Endothelial cell of umbilical vein (primary cell): ENCODE data around the gene ITGA3. TPM values are rescaled to one million over a fixed set of nuclear protein-coding genes. Genes with fewer than 3 reads are reported as not detected.

Experiments used
- BruUV-seq: library from RNA; stranded (reverse); fragments of 400-500 nt; replicated peaks from 2 replicates; lab custom pipeline; 2021; lab: Mats Ljungman, UMichigan
- CTCF ChIA-PET: fragments of 300-600, 350-600 bp; sonication (Branson Sonifier 250); formaldehyde crosslinking; loops from one replicate; lab custom pipeline; 2021; ENCODE audit warnings: antibody characterized with exemption, inconsistent platforms; lab: Charles Lee
- POLR2A ChIA-PET: fragments of 300-600, 350-600 bp; sonication (Branson Sonifier 250); formaldehyde crosslinking; loops from one replicate; lab custom pipeline; 2021; ENCODE audit warnings: antibody characterized with exemption, inconsistent platforms; lab: Charles Lee
- DNase-seq: peaks from one replicate; pipeline ENCODE4 v3.0.0-alpha.2; 2011; ENCODE audit warnings: low read depth, low spot score
- FAIRE-seq: peaks from 2 replicates; lab custom pipeline; 2011; peaks lifted over from hg19 to GRCh38; lab: Jason Lieb, UNC
- H2AFZ ChIP-seq: 2 replicates; pipeline ENCODE4 v1.6.0; 2012; ENCODE audit warnings: low read depth, low read length, control low read depth, inconsistent platforms
- H3K27ac ChIP-seq: 2 replicates; pipeline ENCODE4 v1.5.1; 2011; ENCODE audit warnings: low read depth, mild to moderate bottlenecking, control low read depth, low read length, moderate library complexity; ENCODE audit not compliant: insufficient read depth
- H3K27me3 ChIP-seq, 2 experiments: 2 replicates each; pipeline versions ENCODE4 v1.6.0 to v1.6.1; 2011; ENCODE audit warnings: low read length in 2 of 2, mixed read lengths in 1 of 2; ENCODE audit not compliant: control insufficient read depth in 2 of 2, insufficient read depth in 2 of 2
- H3K36me3 ChIP-seq, 2 experiments: 2 replicates in 1 of 2; 3 replicates in 1 of 2; pipeline ENCODE4 v1.5.1; 2011; ENCODE audit warnings: low read length in 2 of 2, mild to moderate bottlenecking in 1 of 2, moderate library complexity in 1 of 2; ENCODE audit not compliant: control insufficient read depth in 2 of 2, insufficient read depth in 2 of 2; ENCODE audit errors: extremely low read depth in 1 of 2
- H3K4me1 ChIP-seq: 3 replicates; pipeline ENCODE4 v1.5.1; 2011; ENCODE audit warnings: mild to moderate bottlenecking, low read length; ENCODE audit not compliant: control insufficient read depth, insufficient read depth; ENCODE audit errors: extremely low read depth
- H3K4me2 ChIP-seq: 2 replicates; pipeline ENCODE4 v1.6.1; 2011; ENCODE audit warnings: low read length, control low read depth, mixed read lengths; ENCODE audit not compliant: insufficient read depth
- H3K4me3 ChIP-seq, 3 experiments: fragments of 200-600 bp in 1 of 3; sonication (generic), shearing (Covaris generic) in 1 of 3; replicated peaks in 1 of 3; 2 replicates each; pipeline ENCODE4 v1.5.1; 2011 to 2016; ENCODE audit warnings: control low read depth in 3 of 3, low read length in 3 of 3, mild to moderate bottlenecking in 2 of 3, inconsistent platforms in 1 of 3, low read depth in 1 of 3, moderate library complexity in 1 of 3; ENCODE audit not compliant: insufficient read depth in 1 of 3
- H3K79me2 ChIP-seq: 2 replicates; pipeline ENCODE4 v1.6.0; 2012; ENCODE audit warnings: low read length, inconsistent platforms; ENCODE audit not compliant: control insufficient read depth, insufficient read depth
- H3K9ac ChIP-seq: replicated peaks from 2 replicates; pipeline ENCODE3; 2011; ENCODE audit warnings: low read length, control low read depth; ENCODE audit not compliant: insufficient read depth; ENCODE audit errors: extremely low read depth
- H3K9me1 ChIP-seq: replicated peaks from 3 replicates; pipeline ENCODE4 v1.6.0; 2011; ENCODE audit warnings: mild to moderate bottlenecking, low read length; ENCODE audit not compliant: control insufficient read depth, insufficient read depth; ENCODE audit errors: extremely low read depth
- H3K9me3 ChIP-seq: replicated peaks from 2 replicates; pipeline ENCODE4 v1.5.1; 2012; ENCODE audit warnings: low read length, inconsistent platforms; ENCODE audit not compliant: control insufficient read depth, insufficient read depth
- H4K20me1 ChIP-seq: replicated peaks from 2 replicates; pipeline ENCODE3; 2011; ENCODE audit warnings: mild to moderate bottlenecking, low read length; ENCODE audit not compliant: control insufficient read depth, insufficient read depth; ENCODE audit errors: extremely low read depth
- EZH2 ChIP-seq: IDR thresholded peaks from 2 replicates; pipeline ENCODE4 v1.6.1; 2012; ENCODE audit warnings: borderline replicate concordance, low read depth, mild to moderate bottlenecking, moderate library complexity, low read length, inconsistent platforms; ENCODE audit not compliant: severe bottlenecking
- FOS ChIP-seq: IDR thresholded peaks from 2 replicates; pipeline ENCODE4 v1.6.1; 2011; ENCODE audit warnings: mild to moderate bottlenecking, low read length, moderate library complexity, borderline replicate concordance; ENCODE audit not compliant: insufficient read depth
- GATA2 ChIP-seq: IDR thresholded peaks from 2 replicates; pipeline ENCODE4 v1.7.0; 2011; ENCODE audit warnings: low read depth, mild to moderate bottlenecking, moderate library complexity, mixed read lengths, low read length; ENCODE audit not compliant: insufficient read length, insufficient read depth
- JUN ChIP-seq: IDR thresholded peaks from 2 replicates; pipeline ENCODE4 v1.6.1; 2011; ENCODE audit warnings: borderline replicate concordance, low read depth; ENCODE audit not compliant: insufficient read length, insufficient read depth
- MYC ChIP-seq: IDR thresholded peaks from one replicate; pipeline ENCODE4 v1.6.1; 2011; ENCODE audit warnings: mild to moderate bottlenecking, low read depth, low read length
- POLR2A ChIP-seq: IDR thresholded peaks from 2 replicates; pipeline ENCODE4 v1.6.1; 2012; ENCODE audit warnings: low read depth, mild to moderate bottlenecking, control low read depth, low read length
- POLR2AphosphoS5 ChIP-seq: IDR thresholded peaks from 2 replicates; pipeline ENCODE4 v1.6.1; 2012; ENCODE audit warnings: low read depth, mild to moderate bottlenecking, control low read depth, low read length, moderate library complexity; ENCODE audit not compliant: insufficient read depth
- dilution Hi-C: fragments of 300-500 bp; cut with MboI; formaldehyde crosslinking; loops from one replicate; pipeline ENCODE4 v1.15.0; 2019; ENCODE audit warnings: low sequenced_read_pairs; ENCODE audit not compliant: extremely low pct_ligation_motif_present
- intact Hi-C: fragments of 100-400 bp; cut with micrococcal nuclease; formaldehyde crosslinking; loops from one replicate; pipeline ENCODE4 v1.10.0; 2022
- polyA plus RNA-seq, 4 experiments: library from polyadenylated mRNA; depleted of rRNA in 3 of 4; stranded (reverse) in 3 of 4; unstranded in 1 of 4; fragments of >200 nt; gene quantifications; 2 replicates each; pipeline versions ENCODE4 v1.2.1 to v1.2.3, GENCODE V29; 2011 to 2012; ENCODE audit warnings: missing spikeins in 1 of 4
- total RNA-seq: library from RNA; stranded (reverse); gene quantifications from 2 replicates; pipeline ENCODE4 v1.2.3, GENCODE V29; 2021
- TF ChIP-seq, protein P1 (sequence below): IDR thresholded peaks from 2 replicates; pipeline ENCODE4 v1.6.1; 2011; ENCODE audit not compliant: insufficient read depth, insufficient read length
- TF ChIP-seq, protein P2 (sequence below), 2 donors: IDR thresholded peaks; 1 replicate in 1 of 2; 2 replicates in 1 of 2; pipeline ENCODE4 v1.5.1; 2011; ENCODE audit warnings: low read length in 2 of 2, mild to moderate bottlenecking in 2 of 2, moderate library complexity in 2 of 2, control low read depth in 1 of 2, inconsistent platforms in 1 of 2, low read depth in 1 of 2; ENCODE audit not compliant: insufficient read depth in 1 of 2; ENCODE audit errors: extremely low read depth in 1 of 2

The ITGA3 gene
- total and polyA plus RNA-seq, 2 donors (not counting 3 experiments of a cell fraction or from before 2014, with no cell fraction given) = 92.7 to 112 TPM

DNA sequence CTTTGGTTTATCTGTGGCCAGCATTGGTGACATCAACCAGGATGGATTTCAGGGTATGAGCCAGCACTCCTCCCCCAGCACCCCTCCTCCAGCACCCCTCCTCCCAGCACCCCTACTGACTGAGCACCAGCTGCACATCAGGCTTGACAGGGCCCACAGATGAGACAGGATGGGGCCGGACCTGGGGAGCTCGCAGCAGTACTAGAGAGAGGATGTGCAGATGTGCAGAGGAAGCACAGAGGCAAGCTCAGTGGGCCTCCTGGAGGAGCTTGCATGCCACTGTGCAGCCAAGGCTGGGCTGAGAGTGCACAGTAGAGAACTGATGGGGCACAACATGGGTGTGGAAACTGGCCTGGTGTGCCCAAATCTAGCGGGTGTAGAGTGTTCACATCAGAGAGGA, 16.2 kb downstream of the ITGA3 start:
- no peaks in the 10 kb centered on the region for H3K4me1 ChIP-seq
- no peak overlapping the region for H3K9ac ChIP-seq
- TF ChIP-seq, protein P1, sequence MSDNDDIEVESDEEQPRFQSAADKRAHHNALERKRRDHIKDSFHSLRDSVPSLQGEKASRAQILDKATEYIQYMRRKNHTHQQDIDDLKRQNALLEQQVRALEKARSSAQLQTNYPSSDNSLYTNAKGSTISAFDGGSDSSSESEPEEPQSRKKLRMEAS = no peak
- no peak for TF ChIP-seq FOS
- no peak for TF ChIP-seq EZH2
- TF ChIP-seq POLR2A = no peak
- no peak overlapping the region for H3K4me3 ChIP-seq
- ChIA-PET CTCF (interaction anchor here (1.0 kb wide), 1 partner anchor 45 kb away, joined by 3 read pairs; no protein-coding TSS in a partner anchor), POLR2A (no interaction called here)
- H4K20me1 ChIP-seq = no peaks in the 10 kb centered on the region
- DNase-seq (no peak), FAIRE-seq (no peak)
- H3K36me3 ChIP-seq = peaks cover 11 to 35% of the 10 kb centered on the region in 2 experiments
- H3K79me2 ChIP-seq = no peaks in the 10 kb centered on the region
- intact Hi-C loops = no loop called here
- no peak overlapping the region for H3K4me2 ChIP-seq
- no peaks in the 10 kb centered on the region for H3K9me1 ChIP-seq
- no peak overlapping the region for H3K27ac ChIP-seq
- no peaks in the 10 kb centered on the region for H3K27me3 ChIP-seq
- no peak overlapping the region for H2AFZ ChIP-seq
- dilution Hi-C loops = no loop called here
- H3K9me3 ChIP-seq = no peaks in the 10 kb centered on the region
- no TSS peak for BruUV-seq

GRCh38 chr17:50072925-50073324, 17.0 kb downstream of the ITGA3 start:
- H3K79me2 ChIP-seq = no peaks in the 10 kb centered on the region
- FAIRE-seq (no peak), DNase-seq (no peak)
- H3K9me1 ChIP-seq = no peaks in the 10 kb centered on the region
- no peaks in the 10 kb centered on the region for H3K9me3 ChIP-seq
- dilution Hi-C loops (no loop called here), intact Hi-C loops (no loop called here)
- H4K20me1 ChIP-seq = no peaks in the 10 kb centered on the region
- no peak overlapping the region for H3K4me3 ChIP-seq
- H3K4me2 ChIP-seq = no peak overlapping the region
- no peaks in the 10 kb centered on the region for H3K4me1 ChIP-seq
- no peak overlapping the region for H2AFZ ChIP-seq
- H3K27ac ChIP-seq = no peak overlapping the region
- no peak overlapping the region for H3K9ac ChIP-seq
- POLR2A ChIA-PET = interaction anchor here (0.6 kb wide), 1 partner anchor 58 kb away, joined by 5 read pairs; no protein-coding TSS in a partner anchor
- CTCF ChIA-PET = interaction anchor here (0.8 to 1.9 kb wide), 4 partner anchors 14 to 46 kb away, joined by 3 to 15 read pairs (median 8); partner anchors contain the start of gene ITGA3
- BruUV-seq = no TSS peak
- no peaks in the 10 kb centered on the region for H3K27me3 ChIP-seq
- TF ChIP-seq, protein P2, sequence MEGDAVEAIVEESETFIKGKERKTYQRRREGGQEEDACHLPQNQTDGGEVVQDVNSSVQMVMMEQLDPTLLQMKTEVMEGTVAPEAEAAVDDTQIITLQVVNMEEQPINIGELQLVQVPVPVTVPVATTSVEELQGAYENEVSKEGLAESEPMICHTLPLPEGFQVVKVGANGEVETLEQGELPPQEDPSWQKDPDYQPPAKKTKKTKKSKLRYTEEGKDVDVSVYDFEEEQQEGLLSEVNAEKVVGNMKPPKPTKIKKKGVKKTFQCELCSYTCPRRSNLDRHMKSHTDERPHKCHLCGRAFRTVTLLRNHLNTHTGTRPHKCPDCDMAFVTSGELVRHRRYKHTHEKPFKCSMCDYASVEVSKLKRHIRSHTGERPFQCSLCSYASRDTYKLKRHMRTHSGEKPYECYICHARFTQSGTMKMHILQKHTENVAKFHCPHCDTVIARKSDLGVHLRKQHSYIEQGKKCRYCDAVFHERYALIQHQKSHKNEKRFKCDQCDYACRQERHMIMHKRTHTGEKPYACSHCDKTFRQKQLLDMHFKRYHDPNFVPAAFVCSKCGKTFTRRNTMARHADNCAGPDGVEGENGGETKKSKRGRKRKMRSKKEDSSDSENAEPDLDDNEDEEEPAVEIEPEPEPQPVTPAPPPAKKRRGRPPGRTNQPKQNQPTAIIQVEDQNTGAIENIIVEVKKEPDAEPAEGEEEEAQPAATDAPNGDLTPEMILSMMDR (IDR thresholded peaks at IDR 0.05; ENCODE audit: extremely low read depth in 1 of 2, insufficient read depth in 1 of 2, low read depth in 1 of 2, low read length in 2 of 2) = no peak
- TF ChIP-seq, protein P1 = no peak
- TF ChIP-seq JUN = no peak
- TF ChIP-seq FOS = no peak
- no peak for TF ChIP-seq POLR2AphosphoS5
- no peak for TF ChIP-seq EZH2
- TF ChIP-seq GATA2 = no peak
- TF ChIP-seq MYC = no peak
- no peak for TF ChIP-seq POLR2A
- peaks cover 11 to 42% of the 10 kb centered on the region in 2 experiments for H3K36me3 ChIP-seq
